ENCODE data around the gene XPO1.
"Not testable (repeated sequence)": the region's sequence is repeated elsewhere in the genome, so short reads cannot be mapped to it uniquely, and the experiment has no call there.

Gene XPO1

DNA sequence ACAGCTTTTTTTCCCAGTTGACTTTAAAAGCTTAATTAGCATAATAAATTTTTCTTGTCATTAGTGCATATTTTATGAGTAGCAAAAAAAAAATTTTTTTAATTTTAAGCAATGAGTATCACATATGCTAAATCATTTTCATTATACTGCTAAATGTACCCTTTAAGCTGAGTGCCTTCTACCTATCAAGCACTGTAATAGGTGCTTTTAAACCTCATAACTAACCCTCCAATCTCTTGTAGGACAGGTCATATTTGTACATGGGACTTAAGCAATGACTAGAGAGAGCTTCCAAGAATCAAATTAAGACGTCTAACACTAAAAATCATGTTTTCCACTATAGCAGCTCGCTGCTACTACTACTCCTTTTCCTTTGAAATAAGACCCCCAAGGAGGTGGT is 7.4 kb downstream of the XPO1 start:
- DNase-seq, result no peak

DNA sequence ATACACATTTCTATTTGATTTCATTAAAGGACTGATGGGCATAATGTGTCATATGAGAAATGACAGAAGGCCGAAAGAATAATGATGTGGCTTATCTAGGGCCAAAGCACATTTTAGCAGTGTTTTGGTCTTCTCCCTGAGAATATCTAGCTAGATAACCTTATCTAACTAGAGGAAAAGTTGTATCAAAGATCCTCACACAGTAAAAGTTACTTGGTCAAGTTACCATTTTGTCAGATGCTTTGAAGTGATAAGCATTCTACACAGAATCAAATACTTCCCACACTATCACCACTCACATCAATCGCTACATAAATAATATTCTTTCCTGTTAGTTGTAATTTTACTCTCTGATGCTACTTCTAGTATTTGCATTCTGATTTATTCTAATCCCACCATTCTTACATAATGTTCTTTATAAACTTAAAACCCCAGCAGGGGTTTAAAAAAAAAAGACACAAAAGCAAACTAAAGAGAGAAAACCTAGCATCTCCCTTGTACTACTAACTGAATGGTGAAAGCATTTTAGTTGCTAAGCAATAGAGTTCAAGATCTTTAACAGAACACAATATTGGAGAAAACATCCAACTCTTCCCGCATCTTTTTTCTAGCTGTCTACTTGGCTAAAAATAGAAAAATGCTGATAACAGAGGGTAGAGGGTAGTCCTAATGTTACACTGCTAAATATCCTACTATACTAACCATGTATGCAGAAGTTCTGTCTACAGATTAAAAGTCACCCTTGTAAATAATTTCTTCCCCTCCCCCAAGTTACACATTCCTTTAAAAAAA is 8.0 kb downstream of the XPO1 start:
- DNase-seq, result no peak

DNA sequence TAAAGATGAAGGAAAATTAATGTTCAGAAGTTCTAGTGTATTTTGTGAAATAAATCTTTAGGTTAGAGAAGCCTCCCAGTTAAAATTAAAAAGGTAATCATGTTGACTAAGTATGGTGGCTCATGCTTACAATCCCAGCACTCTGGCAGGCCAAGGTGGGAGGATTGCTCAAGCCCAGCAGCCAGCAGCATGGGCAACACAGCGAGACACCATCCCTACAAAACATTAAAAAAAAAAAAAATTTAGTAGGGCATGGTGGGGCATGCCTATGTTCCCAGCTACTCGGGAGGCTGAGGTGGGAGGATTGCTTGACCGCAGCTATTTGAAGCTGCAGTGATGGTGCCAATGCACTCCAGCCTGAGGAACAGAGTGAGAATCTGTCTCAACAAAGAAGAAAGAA is 17.9 kb downstream of the XPO1 start:
- DNase-seq, result no peak

GRCh38 chr2:61512768-61513398 is 25.3 kb downstream of the XPO1 start:
- DNase-seq, result no peak

DNA sequence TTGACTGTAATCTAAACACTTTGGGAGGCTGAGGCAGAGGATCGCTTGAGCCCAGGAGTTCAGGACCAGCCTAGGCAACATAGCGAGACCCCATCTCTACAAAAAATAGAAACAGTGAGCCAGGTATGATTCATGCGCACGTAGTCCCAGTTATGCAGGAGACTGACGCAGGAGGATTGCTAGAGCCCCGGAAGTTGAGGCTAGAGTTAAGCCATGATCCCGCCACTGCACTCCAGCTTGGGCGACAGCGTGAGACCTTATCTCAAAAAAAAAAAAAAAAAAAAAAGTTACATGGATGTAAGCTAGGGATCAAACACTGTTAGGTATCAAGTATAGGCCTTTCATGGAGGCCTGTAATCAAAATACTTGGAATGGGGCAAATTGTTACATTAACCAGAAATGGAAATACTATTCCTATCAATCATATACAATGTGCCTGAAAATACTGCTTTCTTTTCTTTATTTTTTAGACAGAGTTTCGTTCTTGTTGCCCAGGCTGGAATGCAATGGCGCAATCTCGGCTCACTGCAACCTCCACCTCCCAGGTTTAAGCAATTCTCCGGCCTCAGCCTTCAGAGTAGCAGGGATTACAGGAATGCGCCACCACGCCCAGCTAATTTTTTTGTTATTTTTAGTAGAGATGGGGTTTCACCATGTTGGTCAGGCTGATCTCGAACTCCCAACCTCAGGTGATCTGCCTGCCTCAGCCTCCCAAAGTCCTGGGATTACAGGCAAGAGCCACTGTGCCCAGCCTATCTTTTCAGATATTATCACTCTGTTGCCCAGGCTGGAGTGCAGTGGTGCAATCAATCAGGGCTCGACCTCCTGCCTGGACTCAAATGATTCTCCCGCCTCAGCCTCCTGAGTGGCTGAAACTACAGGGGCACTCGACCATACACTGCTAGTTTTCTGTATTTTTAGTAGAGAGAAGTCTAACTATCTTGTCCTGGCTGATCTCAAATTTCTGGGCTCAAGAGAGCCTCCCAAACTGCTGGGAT is 27.2 kb downstream of the XPO1 start:
- DNase-seq, result no peak

- DNase-seq, result no peak
Observed at GRCh38 chr2:61504949-61505348, 33.2 kb downstream of the XPO1 start.

DNA sequence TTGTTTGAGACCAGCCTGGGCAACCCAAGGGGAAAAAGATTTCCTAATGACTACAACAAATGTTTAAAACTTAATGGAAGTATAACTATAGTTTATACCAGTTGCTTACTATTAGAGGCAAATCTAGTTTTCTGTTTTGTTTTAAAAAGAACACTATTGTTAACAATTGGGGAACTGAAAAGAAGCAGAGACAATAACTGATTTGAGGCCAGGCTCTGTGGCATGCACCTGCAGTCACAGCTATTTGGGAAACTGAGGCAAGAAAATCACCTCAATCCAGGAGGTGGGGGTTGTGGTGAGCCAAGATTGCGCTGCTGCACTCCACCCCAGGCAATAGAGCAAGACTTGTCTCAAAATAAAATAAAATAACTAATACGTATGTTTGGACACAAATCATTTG is 39.1 kb downstream of the XPO1 start:
- DNase-seq, result no peak

DNA sequence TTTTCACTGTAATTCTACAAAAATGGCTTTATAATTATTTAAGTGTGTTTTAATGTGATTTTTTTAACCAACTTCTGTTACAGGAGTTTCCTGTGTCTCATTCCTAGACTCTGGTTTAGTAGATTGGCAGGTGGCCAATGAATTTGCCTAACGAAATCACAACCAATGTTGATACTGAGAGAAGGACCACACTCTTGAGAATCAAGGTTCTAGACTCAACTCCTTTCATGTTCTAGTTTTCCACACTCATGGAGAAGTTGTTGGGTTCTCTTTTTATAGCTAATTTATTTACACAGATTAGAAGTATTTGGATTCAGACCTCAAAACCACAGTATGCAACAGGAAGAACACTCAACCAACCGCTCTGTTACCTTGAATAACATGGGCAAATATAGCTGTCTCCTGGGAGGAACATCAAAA is 44.6 kb downstream of the XPO1 start:
- no peak for DNase-seq

DNA sequence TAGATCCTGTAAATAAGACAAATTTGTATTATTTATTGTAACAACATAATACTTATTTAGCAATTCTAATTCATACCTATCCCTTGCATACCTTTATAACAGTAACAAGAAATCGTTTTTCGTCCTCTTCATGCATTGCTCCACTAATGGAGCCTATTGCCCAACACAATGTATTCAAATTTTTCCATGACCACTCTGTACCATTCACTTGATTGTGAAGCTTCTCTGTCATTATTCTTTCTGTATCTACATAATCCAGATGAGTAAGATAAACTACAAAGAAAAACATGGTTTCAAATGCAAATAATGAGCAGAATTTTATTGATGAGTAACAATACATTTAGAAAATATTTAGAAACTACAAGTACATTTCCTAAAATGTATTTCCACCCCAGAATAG is 45.7 kb downstream of the XPO1 start:
- no peak for DNase-seq

GRCh38 chr2:61485281-61485680 is 52.9 kb downstream of the XPO1 start:
- no peak for DNase-seq

- no peak for DNase-seq
Observed at GRCh38 chr2:61478086-61478485, 60.1 kb downstream of the XPO1 start.

GRCh38 chr2:61476929-61477589 is 61.1 kb downstream of the XPO1 start:
- not testable (repeated sequence) for DNase-seq

- DNase-seq, result no peak
Observed at GRCh38 chr2:61471905-61472805, 66.0 kb downstream of the XPO1 start.

DNA sequence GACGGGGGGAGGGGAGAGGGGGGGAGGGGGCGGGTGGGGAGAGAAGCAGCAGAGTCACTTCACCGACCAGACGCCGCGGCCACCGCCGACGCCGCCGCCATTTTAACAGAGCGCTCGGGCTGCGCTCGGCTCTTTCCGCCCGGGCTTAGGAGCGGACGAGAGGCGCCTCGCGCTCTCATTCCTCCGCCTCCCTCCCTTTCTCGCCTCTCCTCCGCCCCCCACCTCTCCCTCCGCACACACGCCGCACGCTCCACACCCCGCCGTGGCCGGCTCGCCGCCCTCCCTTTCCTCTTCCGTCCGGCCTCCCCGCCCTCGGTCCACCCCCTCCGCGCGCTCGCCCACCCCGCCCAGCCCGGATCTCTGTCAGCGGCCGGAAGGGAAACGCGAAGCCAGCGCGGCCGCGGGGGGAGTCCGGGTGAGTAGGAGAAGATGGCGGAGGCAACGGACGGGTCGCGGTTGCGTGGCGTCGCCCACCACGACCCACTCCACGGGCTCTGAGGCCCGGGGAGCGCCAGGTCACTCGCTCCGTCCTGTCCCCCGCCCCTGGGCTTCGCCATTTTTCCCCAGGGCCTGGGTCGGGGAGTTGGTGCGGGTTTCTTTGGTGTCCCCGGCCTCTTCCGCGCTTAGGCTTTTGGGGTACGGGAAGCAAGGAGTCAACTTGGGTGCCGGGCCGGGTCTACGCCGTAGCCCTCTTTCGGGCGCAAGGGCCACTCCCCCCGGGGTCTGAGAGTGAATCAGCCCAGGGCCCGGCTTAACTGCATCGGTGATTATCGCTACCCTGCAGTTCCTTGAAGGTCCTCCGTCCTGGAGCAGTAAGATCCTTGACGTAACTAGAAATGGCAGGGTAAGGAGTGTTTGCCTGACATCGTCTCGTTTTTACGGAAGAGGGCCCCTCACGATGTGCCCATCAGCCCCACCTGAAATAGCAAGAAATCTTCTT is 66.9 kb downstream of the XPO1 start, which contains the start of gene USP34:
Gene USP34 (minus strand): TSS at position 123 of the 940 bp plus-strand sequence. CDS start 395 bp downstream, outside the sequence.
- DNase-seq, result peak; percentile 85

GRCh38 chr2:61470122-61470951 is 67.8 kb downstream of the XPO1 start:
- DNase-seq, result no peak

DNA sequence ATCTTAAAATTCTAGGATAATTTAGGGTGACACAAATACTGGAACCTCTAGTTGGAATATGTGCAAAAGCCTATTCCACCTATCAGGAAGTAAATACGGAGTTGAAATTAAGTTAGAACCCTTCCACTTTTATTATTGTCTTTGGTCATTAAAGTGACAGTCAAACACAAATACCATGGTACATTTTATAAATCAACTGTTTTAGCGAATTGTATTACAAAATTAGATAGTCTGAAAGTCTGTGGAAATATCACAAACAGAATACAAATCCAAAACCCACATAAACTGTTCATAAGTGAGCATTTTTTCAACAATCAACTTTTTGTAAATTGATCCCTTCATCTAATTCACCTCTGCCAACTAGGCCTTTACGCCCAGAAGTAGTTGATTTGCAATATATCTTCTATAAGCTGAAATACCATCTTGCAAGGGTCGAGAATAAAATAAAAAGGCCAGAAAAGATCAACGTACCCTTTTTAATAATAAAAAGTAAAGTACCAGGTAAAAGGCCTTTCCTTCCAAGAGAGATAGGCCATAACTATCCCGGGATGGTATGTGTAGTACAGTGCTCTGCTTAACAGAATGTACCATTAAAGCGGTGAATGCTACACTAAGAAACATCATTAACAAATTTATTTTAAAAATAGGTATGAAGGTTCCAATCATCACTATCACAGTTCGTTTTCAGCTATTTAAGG is 68.6 kb downstream of the XPO1 start:
- DNase-seq, result no peak

- DNase-seq, result not testable (repeated sequence)
Observed at GRCh38 chr2:61468231-61468630, 69.9 kb downstream of the XPO1 start.

- no peak for DNase-seq
Observed at GRCh38 chr2:61465045-61465444, 73.1 kb downstream of the XPO1 start.

All from KG1 (cell line).